Transverse colon (tissue), 4 donors: ENCODE measurements around the gene NAALADL2. TPM values are rescaled to one million over a fixed set of nuclear protein-coding genes. Genes with fewer than 3 reads are reported as not detected.

ENCODE experiments used
- DNase-seq: peaks from one replicate; pipeline ENCODE4 v3.0.0-alpha.2; 2019
- H3K27ac ChIP-seq, 4 donors: fragments of 200-600 bp; sonication (generic); 2 replicates each; pipeline ENCODE4 v1.5.1; 2016 to 2018; ENCODE audit warnings: inconsistent platforms in 4 of 4
- H3K27me3 ChIP-seq: fragments of 200-600 bp; sonication (generic); 2 replicates; pipeline ENCODE4 v1.5.1; 2017; ENCODE audit warnings: inconsistent platforms
- H3K36me3 ChIP-seq, 4 donors: fragments of 200-600 bp; sonication (generic); 2 replicates each; pipeline ENCODE4 v1.5.1; 2017 to 2019; ENCODE audit warnings: inconsistent platforms in 4 of 4
- H3K4me1 ChIP-seq, 4 donors: fragments of 200-600 bp; sonication (generic); 2 replicates each; pipeline ENCODE4 v1.5.1; 2017 to 2020; ENCODE audit warnings: inconsistent platforms in 4 of 4
- H3K4me3 ChIP-seq, 4 donors: fragments of 200-600 bp; sonication (generic); 1 replicate in 1 of 4; 2 replicates in 3 of 4; pipeline versions ENCODE4 v1.5.1 to v1.6.1; 2017 to 2019; ENCODE audit warnings: inconsistent platforms in 4 of 4
- H3K9me3 ChIP-seq, 2 donors: fragments of 200-600 bp; sonication (generic); 2 replicates each; pipeline ENCODE4 v1.5.1; 2017 to 2019; ENCODE audit warnings: inconsistent platforms in 2 of 2
- CTCF ChIP-seq, 5 experiments: fragments of 200-600 bp in 3 of 5; fragments of 450-650 bp in 2 of 5; sonication (generic) in 3 of 5; IDR thresholded peaks; 1 replicate in 2 of 5; 2 replicates in 3 of 5; pipeline ENCODE4 v1.5.1; 2016 to 2017; ENCODE audit warnings: antibody characterized with exemption in 5 of 5, inconsistent platforms in 3 of 5, mild to moderate bottlenecking in 2 of 5, moderate library complexity in 1 of 5
- EP300 ChIP-seq: sonication (generic); formaldehyde crosslinking; IDR thresholded peaks from one replicate; pipeline ENCODE4 v1.6.1; 2017; ENCODE audit warnings: antibody characterized with exemption, low read depth
- POLR2A ChIP-seq: fragments of 450-650 bp; IDR thresholded peaks from one replicate; pipeline ENCODE4 v1.6.1; 2016; ENCODE audit warnings: antibody characterized with exemption, mild to moderate bottlenecking, moderate library complexity
- POLR2AphosphoS5 ChIP-seq, 3 donors: sonication (generic); formaldehyde crosslinking; IDR thresholded peaks; one replicate each; pipeline ENCODE4 v1.6.1; 2016; ENCODE audit warnings: antibody characterized with exemption in 3 of 3
- WGBS, 2 donors: methylation state at CpG; one replicate each; pipeline ENCODE4 v1.1.5; 2018; ENCODE audit warnings: low coverage in 1 of 2; 5-methylcytosine and 5-hydroxymethylcytosine counted together
- in situ Hi-C, 4 donors: fragments of 200-750 bp; cut with MboI; loops; one replicate each; pipeline versions ENCODE4 v1.15.0 to v1.15.1; 2017; ENCODE audit warnings: low sequenced_read_pairs in 3 of 4, low pct_ligation_motif_present in 1 of 4, low pct_unique_long_range_greater_than_20kb in 1 of 4
- intact Hi-C: fragments of 100-400 bp; cut with DNase I; formaldehyde crosslinking; loops from one replicate; pipeline ENCODE4 v1.15.1; 2023; ENCODE audit warnings: low total_unique reads
- total RNA-seq, 4 donors: library from RNA; depleted of rRNA; stranded (reverse); fragments of >200 nt; gene quantifications; one replicate each; pipeline ENCODE4 v1.1.0, GENCODE V29; 2016

The NAALADL2 gene
- total RNA-seq, 4 donors from 2014 or later: 10.1 to 22.7 (median 15.1) TPM

GRCh38 chr3:175176556-175176955 is 317.4 kb downstream of the NAALADL2 start:
- Histone ChIP-seq H3K36me3 (no peaks in the 10 kb centered on the region), H3K4me1 (no peaks in the 10 kb centered on the region), H3K4me3 (no peak overlapping the region), H3K9me3 (no peaks in the 10 kb centered on the region), H3K27ac (no peak overlapping the region), H3K27me3 (no peaks in the 10 kb centered on the region)
- in situ Hi-C loops (no loop called here), intact Hi-C loops (no loop called here)
- DNase-seq: no peak
- 79 to 80% methylated on average over 3 of the region's 3 CpGs for WGBS, 2 donors
- TF ChIP-seq POLR2A: no peak
- TF ChIP-seq EP300: no peak
- TF ChIP-seq POLR2AphosphoS5 (IDR thresholded peaks at IDR 0.05): no peak
- no peak for TF ChIP-seq CTCF (IDR thresholded peaks at IDR 0.05)

GRCh38 chr3:175179055-175179454 is 319.9 kb downstream of the NAALADL2 start:
- Histone ChIP-seq H3K36me3 (no peaks in the 10 kb centered on the region), H3K4me3 (no peak overlapping the region), H3K4me1 (no peaks in the 10 kb centered on the region), H3K9me3 (no peaks in the 10 kb centered on the region), H3K27me3 (no peaks in the 10 kb centered on the region), H3K27ac (no peak overlapping the region)
- in situ Hi-C loops: no loop called here
- no peak for DNase-seq
- 47 to 64% methylated on average over 1 of the region's 1 CpG for WGBS, 2 donors
- intact Hi-C loops: no loop called here
- no peak for TF ChIP-seq EP300

- intact Hi-C loops: no loop called here
- WGBS, 2 donors: 84 to 90% methylated on average over 3 of the region's 3 CpGs
Measured at GRCh38 chr3:175184392-175184791, 325.3 kb downstream of the NAALADL2 start.

GRCh38 chr3:175185903-175186302 is 326.8 kb downstream of the NAALADL2 start:
- in situ Hi-C loops (no loop called here), intact Hi-C loops (no loop called here)
- no peak overlapping the region for H3K4me3 ChIP-seq
- H3K27me3 ChIP-seq: no peaks in the 10 kb centered on the region
- H3K36me3 ChIP-seq: no peaks in the 10 kb centered on the region
- no peaks in the 10 kb centered on the region for H3K4me1 ChIP-seq
- DNase-seq: no peak
- WGBS, 2 donors: 75 to 88% methylated on average over 1 of the region's 1 CpG
- no peaks in the 10 kb centered on the region for H3K9me3 ChIP-seq
- TF ChIP-seq EP300: no peak
- no peak for TF ChIP-seq CTCF (IDR thresholded peaks at IDR 0.05)
- TF ChIP-seq POLR2A: no peak
- no peak for TF ChIP-seq POLR2AphosphoS5 (IDR thresholded peaks at IDR 0.05)
- no peak overlapping the region for H3K27ac ChIP-seq

More at GRCh38 chr3:175184392-175184791, 325.3 kb downstream of the NAALADL2 start:
- Histone ChIP-seq H3K27me3 (no peaks in the 10 kb centered on the region), H3K36me3 (no peaks in the 10 kb centered on the region), H3K27ac (no peak overlapping the region), H3K9me3 (no peaks in the 10 kb centered on the region), H3K4me3 (no peak overlapping the region), H3K4me1 (no peaks in the 10 kb centered on the region)
- no peak for DNase-seq
- in situ Hi-C loops: no loop called here
- TF ChIP-seq CTCF (IDR thresholded peaks at IDR 0.05): no peak
- no peak for TF ChIP-seq POLR2A
- no peak for TF ChIP-seq EP300
- no peak for TF ChIP-seq POLR2AphosphoS5 (IDR thresholded peaks at IDR 0.05)

GRCh38 chr3:175186511-175186910 is 327.4 kb downstream of the NAALADL2 start:
- WGBS, 2 donors: 79 to 85% methylated on average over 3 of the region's 3 CpGs
- intact Hi-C loops: no loop called here
- H3K27ac ChIP-seq: no peak overlapping the region

More at GRCh38 chr3:175186511-175186910, 327.4 kb downstream of the NAALADL2 start:
- DNase-seq: no peak
- H3K4me3 ChIP-seq: no peak overlapping the region
- H3K4me1 ChIP-seq: no peaks in the 10 kb centered on the region
- no peak for TF ChIP-seq EP300
- no peak for TF ChIP-seq CTCF (IDR thresholded peaks at IDR 0.05)
- no peak for TF ChIP-seq POLR2A
- in situ Hi-C loops: no loop called here
- H3K9me3 ChIP-seq: no peaks in the 10 kb centered on the region
- H3K27me3 ChIP-seq: no peaks in the 10 kb centered on the region
- no peaks in the 10 kb centered on the region for H3K36me3 ChIP-seq
